SKM-1 (cell line): Measurements from ENCODE around the gene NPS.
A peak's percentile ranks its signal among the peaks of the same experiment; 100 is the strongest.

Source experiments
- DNase-seq: peaks from one replicate; lab custom pipeline; 2025; ENCODE audit not compliant: unreplicated experiment; lab: John Stamatoyannopoulos, UW

Gene NPS

DNA sequence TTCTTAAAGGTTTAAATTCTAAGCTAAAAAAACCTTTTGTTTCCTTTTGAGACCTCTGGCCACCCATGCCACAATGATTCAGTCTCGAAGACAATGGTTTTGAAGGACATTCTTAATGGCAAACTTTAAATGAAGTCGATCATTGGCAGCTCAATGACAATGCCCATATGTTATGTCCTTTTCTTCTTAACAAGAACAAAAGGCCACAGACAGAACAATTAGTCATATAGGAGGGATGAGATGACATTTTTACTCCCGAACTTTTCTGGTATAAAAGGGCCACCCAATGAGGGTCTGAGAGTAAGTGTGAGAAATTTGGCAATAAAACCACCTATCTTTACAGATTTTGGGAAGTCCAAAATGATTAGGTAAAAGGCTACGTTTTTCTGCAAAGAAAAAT lies at the start of gene NPS:
NPS (plus strand) TSS at position 301 of the 400 bp plus-strand sequence; CDS start at position 361, 60 bp downstream.
- no peak for DNase-seq

DNA sequence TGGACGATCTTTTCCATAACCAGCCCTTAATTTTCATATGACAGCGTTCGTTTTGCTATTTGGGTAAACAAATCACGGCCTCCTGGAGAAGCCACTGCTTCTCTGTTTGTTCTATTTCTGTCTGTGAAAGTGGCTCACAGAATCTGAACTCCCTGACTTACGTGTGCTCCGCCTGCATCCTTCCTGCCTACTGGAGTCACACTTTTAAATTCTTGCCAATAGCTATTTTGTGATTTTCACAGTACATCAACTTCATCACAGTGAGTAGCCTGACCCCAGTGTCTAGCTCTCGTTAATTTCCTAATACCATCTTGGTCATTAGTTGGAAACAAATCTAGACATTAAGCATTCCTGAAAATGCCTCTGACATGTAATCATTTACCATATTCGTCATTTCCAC lies 49.0 kb upstream of the NPS start:
- DNase-seq: no peak

DNA sequence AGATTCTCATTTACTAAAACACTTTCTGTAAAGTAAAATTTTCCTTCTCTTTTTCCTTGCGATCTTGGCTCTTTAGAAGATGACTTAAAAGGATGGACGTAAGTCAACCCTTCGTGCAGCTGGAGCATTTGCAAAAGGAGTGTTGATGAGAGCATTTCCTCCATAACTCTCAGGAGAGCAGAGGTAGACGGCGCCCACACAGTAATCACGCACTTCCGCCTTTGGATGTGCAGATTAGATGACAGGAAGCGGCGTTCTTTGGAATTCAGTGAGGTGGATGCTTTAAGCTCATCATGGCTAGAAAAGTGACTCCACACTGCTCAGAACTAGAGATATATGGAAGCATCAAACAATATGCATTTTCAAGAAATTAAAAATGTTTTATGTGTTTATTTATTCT lies 43.0 kb upstream of the NPS start:
- DNase-seq: no peak

DNA sequence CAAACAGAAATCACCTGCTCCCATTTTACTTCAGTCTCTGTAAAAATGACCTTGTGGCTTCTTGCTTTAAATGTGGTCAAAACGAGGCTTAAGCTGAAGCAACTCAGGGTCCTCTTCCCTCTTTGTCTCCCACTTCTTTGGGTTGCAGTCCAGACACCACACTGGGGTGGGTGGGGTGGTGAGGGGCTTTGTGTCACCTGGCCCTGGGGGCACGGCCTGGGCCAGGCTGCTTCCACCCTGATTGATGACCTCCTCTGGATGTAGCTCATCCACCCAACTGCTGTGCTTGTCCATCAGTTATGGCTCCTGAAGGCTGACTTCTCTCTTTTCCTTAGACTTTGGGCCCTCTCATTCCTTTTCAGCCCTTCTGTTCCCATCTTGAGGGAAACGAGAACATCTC lies 26.8 kb upstream of the NPS start:
- DNase-seq: no peak

GRCh38 chr10:127523476-127523875 lies 25.6 kb upstream of the NPS start:
- DNase-seq: no peak

GRCh38 chr10:127524229-127524628 lies 24.9 kb upstream of the NPS start:
- DNase-seq: no peak

GRCh38 chr10:127524908-127525665 lies 24.0 kb upstream of the NPS start:
- no peak for DNase-seq

DNA sequence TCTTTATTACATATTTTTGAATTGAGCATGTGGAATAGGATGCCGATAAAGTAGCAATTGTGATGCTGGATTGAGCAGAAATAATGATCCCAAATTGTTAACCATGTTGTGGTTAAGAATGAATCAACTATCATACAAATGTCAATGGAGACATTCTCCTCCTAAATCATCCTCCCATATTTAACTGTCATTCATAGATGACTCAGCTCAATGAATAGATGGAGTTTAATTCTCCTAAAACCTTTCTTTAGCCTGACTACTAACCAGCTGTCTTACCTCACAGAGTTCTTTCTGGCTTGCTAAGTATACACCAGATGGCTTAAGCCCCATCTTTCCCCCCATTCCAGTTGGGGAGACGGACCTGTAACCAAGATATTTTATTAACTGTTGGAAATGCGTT lies 23.4 kb upstream of the NPS start:
- no peak for DNase-seq

GRCh38 chr10:127526161-127526560 lies 22.9 kb upstream of the NPS start:
- DNase-seq: no peak

DNA sequence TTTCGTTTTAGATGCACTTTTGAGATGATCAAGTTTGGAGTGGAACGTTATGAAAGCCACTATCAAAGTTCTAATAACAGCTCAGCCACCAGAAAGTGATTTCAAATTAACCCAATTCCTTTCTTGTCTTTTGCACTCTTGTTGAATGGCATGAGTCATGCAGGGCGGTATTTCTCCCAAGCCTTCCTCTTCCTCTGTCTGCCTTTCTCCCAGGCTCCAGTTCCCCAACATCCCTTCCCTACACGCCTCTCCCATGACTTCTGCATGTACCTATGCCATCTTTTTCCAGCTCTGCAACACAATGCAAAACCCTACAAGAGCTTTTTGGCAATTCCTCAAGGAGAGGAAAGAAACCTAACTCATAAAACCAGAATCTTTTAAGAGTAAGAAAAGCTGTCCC lies 21.8 kb upstream of the NPS start:
- no peak for DNase-seq

DNA sequence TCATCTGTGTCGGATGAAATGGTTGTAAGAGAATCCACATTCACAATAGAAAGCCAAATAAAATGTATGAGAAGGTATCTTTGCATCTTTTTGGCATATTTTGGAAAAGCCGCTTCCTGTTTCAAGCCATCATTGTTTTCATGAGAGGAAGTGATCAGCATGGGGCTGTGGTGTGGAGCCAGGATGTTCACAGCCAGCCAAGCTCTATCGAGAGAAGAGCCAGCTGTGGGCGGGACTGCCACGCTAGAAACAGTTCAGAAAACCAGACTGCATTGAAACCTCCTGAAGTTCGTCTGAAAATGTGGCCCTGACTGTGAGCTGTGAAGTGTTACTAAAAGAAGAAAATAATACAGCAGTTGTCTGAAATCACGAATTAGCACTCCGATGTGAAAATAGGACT lies 21.2 kb upstream of the NPS start:
- DNase-seq: no peak

DNA sequence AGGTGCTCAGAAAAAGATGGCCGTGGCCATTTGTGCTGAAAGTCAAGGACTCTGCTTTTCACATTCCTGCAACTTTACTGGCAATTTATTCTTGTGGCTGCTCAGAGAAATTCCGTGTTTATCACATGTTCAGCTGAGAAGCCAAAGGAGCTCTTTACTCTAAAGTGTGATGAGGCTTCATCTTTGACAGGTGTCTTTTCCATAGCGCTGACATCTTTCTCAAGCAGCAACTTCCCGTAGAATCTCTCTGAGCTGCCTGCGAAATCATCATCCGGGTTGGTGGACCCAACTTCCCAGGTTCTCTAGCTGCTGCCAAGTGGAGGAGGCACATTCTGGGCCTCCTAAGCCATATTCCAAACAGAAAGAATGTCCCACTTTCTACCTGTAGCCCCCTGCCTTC lies 16.9 kb upstream of the NPS start:
- DNase-seq: no peak

DNA sequence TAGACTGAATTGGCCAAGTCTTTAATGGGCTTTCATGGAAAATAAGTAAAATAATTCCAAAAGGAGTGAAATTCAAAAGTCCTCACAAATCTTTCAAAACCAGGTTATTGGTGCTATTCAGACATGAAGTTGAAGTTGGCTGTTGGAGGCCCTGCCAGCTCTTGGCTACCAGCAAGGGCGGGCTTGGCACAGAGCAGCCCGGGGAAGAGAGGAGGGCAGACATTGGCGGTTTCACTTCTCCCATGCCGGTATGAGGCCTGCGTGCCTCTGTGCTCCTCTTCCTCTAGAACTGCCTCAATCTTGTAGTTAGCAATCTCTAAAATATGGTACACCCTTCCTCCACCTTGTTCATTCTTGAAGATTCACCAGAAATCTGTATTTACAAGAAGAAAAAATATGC lies 16.4 kb upstream of the NPS start:
- DNase-seq: no peak

GRCh38 chr10:127534074-127534473 lies 15.0 kb upstream of the NPS start:
- DNase-seq: peak; percentile 26

- peak; percentile 26 for DNase-seq
Observed at GRCh38 chr10:127534496-127534895, 14.6 kb upstream of the NPS start.

DNA sequence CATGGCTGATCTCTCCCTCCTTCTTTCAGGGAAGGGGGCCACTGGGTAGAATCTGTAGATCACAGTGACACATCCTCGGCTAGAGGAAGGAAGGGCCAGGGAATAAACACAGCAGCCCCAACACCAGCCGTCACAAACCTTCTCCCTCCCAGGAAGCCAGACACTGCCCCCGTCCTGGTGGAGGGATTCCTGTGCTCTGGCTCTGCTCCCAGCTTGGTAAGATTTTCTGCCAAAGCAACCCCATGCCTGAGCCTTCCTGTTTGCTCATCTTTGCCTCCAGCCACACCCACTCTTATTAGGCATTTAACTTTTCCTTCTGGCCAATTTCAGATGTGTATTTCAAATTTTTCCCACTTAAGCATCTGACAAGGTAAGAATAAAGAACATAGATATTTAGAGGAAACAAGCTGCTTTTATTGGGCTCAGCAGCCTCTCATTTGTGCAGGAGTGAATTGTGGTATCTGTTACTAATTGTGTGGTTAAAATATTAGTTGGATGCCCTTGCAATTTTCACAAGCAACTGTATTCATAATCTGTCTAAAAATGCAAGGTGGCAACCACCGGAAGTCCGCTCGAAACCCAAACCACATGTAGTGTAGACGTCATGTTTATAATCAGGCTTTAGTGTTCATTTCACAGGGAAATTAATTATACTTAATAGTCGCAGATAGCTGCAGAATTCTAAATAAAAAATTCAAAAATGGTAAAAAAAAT lies 13.2 kb upstream of the NPS start:
- DNase-seq: no peak

- DNase-seq: no peak
Observed at GRCh38 chr10:127536972-127537760, 11.9 kb upstream of the NPS start.

DNA sequence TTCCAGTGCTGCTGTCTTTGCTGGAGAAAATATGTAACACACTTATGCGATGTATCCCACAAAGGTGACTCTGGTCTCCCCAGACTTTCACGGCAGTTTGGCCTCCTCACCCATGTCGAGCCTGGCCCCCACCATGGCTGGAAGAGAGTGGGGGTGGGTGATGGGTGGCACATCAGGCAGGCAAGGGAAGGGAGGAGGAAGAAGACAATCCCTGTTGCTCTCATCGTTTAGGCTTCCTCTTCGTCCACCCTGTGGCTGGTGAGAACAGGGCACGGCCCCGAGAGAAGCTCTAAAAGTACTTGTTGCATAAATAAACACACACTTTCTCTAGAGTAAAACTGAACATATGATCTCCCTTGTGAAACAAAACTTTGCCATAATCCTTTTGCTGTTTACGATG lies 11.2 kb upstream of the NPS start:
- DNase-seq: no peak

DNA sequence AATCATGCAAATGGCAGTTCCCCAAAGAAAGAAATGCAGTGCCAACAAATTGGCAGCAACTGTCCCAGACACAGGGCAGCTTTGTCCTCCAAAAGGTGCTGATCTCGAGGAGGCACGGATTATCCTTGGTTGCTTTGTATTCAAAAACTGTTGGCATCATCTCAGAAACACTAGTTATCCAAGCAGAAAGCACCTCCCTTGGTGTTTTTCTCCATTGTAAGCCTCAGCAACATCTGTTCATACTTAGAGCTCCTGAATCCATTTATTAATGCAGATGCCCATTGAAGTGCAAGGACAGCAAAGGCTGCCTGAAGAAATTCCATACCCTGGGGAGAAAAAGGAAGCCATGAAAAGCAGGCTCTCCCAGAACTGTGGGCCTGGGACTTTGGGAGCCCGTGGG lies 1.1 kb upstream of the NPS start:
- no peak for DNase-seq

DNA sequence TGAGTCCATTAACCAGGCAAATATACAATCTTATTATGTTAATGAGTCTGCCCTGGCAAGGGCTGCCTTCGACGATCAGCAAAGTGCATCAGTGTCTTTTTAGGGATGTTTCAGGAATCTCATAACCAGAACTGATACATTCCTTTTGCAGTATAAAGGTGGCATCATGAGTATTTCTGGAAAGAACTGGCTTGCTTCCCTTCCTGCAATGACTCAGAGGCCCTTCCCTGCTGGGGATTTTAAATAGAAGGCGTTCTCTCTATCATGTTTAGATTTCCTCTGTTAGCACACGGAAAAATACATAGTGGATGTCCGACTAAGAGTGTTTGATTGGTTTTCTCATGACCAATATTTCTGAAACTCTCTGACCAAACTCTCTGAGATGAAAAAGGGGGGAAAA lies 1.8 kb downstream of the NPS start:
- DNase-seq: no peak

DNA sequence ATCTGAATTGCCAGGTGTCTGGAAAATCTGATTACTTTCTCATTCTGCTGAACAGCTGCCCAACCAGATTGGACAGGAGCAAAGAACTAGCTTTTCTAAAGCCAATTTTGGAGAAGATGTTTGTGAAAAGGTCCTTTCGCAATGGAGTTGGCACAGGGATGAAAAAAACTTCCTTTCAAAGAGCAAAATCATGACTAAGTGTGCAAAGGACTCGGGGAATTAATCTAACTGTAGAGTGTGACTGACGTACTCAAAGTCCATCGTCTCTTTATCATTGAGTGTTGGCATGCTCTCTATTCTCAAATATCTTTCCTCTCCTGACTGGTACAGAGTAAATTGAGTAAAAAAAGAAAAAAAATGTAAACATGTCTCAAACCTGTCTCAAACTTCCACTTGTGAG lies 3.3 kb downstream of the NPS start:
- no peak for DNase-seq

GRCh38 chr10:127553417-127553816 lies 4.3 kb downstream of the NPS start:
- DNase-seq: no peak
